ENCODE results near the gene LRATD1. TPM values are rescaled to one million over a fixed set of nuclear protein-coding genes. Genes with fewer than 3 reads are reported as not detected.
A peak's percentile ranks its signal among the peaks of the same experiment; 100 is the strongest.

Gene LRATD1
- total and polyA plus RNA-seq, 4 donors: 3.7 to 23.0 (median 9.0) TPM

DNA sequence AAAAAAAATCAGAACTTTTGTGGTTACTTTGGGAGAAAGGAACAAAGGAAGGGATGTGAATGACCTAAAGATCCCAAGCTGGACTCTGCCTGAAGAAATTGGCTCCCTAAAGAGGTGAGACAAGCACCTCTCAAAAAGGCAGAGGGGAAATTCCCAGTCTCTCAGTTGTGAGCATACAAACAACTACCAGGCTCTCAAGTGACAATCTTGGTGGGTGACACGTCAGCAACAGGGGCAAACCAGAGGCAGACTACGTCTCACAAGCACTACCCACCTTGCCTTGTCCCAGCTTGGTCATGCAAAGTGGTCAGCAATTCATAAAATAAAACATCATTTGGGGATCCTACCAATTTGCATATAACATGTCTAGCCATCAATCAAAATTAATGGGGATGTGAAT is 24.3 kb upstream of the LRATD1 start:
- no peak for DNase-seq
- 69 to 76% methylated on average over 2 of the region's 2 CpGs for WGBS, 2 donors
- no peaks in the 10 kb centered on the region for H3K36me3 ChIP-seq (ENCODE audit: control insufficient read depth in 4 of 4, insufficient read depth in 4 of 4, low read length in 4 of 4)
- H3K27ac ChIP-seq (ENCODE audit: low read depth in 1 of 2, low read length in 1 of 2): no peak overlapping the region
- ATAC-seq (ENCODE audit: insufficient read depth, low FRiP score): no peak
- no peak overlapping the region for H3K9ac ChIP-seq (ENCODE audit: insufficient read depth in 1 of 2, low read length in 2 of 2)
- TF ChIP-seq, protein P1, sequence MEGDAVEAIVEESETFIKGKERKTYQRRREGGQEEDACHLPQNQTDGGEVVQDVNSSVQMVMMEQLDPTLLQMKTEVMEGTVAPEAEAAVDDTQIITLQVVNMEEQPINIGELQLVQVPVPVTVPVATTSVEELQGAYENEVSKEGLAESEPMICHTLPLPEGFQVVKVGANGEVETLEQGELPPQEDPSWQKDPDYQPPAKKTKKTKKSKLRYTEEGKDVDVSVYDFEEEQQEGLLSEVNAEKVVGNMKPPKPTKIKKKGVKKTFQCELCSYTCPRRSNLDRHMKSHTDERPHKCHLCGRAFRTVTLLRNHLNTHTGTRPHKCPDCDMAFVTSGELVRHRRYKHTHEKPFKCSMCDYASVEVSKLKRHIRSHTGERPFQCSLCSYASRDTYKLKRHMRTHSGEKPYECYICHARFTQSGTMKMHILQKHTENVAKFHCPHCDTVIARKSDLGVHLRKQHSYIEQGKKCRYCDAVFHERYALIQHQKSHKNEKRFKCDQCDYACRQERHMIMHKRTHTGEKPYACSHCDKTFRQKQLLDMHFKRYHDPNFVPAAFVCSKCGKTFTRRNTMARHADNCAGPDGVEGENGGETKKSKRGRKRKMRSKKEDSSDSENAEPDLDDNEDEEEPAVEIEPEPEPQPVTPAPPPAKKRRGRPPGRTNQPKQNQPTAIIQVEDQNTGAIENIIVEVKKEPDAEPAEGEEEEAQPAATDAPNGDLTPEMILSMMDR (IDR thresholded peaks at IDR 0.05; ENCODE audit: control extremely low read depth, extremely low read depth): no peak
- H3K4me1 ChIP-seq (ENCODE audit: control insufficient read depth in 5 of 5, insufficient read depth in 5 of 5, low read length in 5 of 5): no peaks in the 10 kb centered on the region
- no peaks in the 10 kb centered on the region for H3K9me3 ChIP-seq (ENCODE audit: control insufficient read depth in 4 of 4, insufficient read depth in 3 of 4, low read length in 3 of 4)
- peaks cover 0 to 4% (median 0%) of the 10 kb centered on the region in 3 donors for H3K27me3 ChIP-seq (ENCODE audit: control insufficient read depth in 3 of 3, insufficient read depth in 3 of 3, low read length in 2 of 3)
- no peak overlapping the region for H3K4me3 ChIP-seq

DNA sequence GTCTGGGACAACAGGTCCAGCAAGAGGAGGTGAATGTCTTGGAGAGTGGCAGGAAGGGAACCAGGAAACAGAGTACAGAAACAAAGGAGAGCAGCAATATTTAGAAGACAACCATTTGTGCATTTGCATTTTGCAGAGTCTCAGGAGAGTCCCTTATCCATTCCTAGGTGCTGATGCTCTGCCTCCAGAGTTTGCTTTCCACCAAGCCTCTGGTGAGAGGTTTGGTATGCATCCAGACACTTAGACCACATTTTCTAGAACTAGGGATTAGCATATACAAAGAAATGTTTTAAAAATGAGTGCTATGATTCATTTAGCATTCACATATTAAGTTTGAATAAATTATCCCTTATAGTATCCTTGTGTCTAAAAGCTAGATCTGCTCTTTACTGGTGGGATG is 18.5 kb upstream of the LRATD1 start:
- Histone ChIP-seq H3K27me3 (ENCODE audit: control insufficient read depth in 3 of 3, insufficient read depth in 3 of 3, low read length in 2 of 3) (peaks cover 0 to 4% (median 0%) of the 10 kb centered on the region in 3 donors), H3K4me1 (ENCODE audit: control insufficient read depth in 5 of 5, insufficient read depth in 5 of 5, low read length in 5 of 5) (no peaks in the 10 kb centered on the region), H3K4me3 (no peak overlapping the region), H3K36me3 (ENCODE audit: control insufficient read depth in 4 of 4, insufficient read depth in 4 of 4, low read length in 4 of 4) (no peaks in the 10 kb centered on the region), H3K9ac (ENCODE audit: insufficient read depth in 1 of 2, low read length in 2 of 2) (no peak overlapping the region), H3K27ac (ENCODE audit: low read depth in 1 of 2, low read length in 1 of 2) (no peak overlapping the region), H3K9me3 (ENCODE audit: control insufficient read depth in 4 of 4, insufficient read depth in 3 of 4, low read length in 3 of 4) (no peaks in the 10 kb centered on the region)
- TF ChIP-seq, protein P1 (IDR thresholded peaks at IDR 0.05; ENCODE audit: control extremely low read depth, extremely low read depth): no peak
- DNase-seq (peak in 1 of 3 donors; percentile 3), ATAC-seq (ENCODE audit: insufficient read depth, low FRiP score) (no peak)

DNA sequence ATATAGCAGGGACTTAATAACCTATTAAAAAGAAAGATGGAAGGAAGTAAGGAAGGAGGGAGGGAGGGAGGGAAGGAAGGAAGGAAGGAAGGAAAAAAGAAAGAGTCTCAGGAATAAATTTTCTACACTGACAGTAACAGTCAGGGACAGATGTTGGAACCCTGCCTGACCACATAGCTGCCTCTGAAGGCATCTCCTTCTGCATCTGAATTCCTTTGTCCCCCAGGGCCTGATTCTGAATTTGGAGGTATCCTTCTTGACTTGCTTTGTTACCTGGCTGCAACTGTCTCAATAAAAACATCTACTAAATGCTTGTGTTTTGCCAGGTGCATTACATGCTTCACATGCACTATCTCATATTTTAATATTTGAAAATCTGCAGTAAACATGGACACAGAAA is 17.4 kb upstream of the LRATD1 start:
- TF ChIP-seq, protein P1 (IDR thresholded peaks at IDR 0.05; ENCODE audit: control extremely low read depth, extremely low read depth): no peak
- no peak for ATAC-seq (ENCODE audit: insufficient read depth, low FRiP score)
- H3K27ac ChIP-seq (ENCODE audit: low read depth in 1 of 2, low read length in 1 of 2): no peak overlapping the region
- no peak overlapping the region for H3K9ac ChIP-seq (ENCODE audit: insufficient read depth in 1 of 2, low read length in 2 of 2)
- no peaks in the 10 kb centered on the region for H3K4me1 ChIP-seq (ENCODE audit: control insufficient read depth in 5 of 5, insufficient read depth in 5 of 5, low read length in 5 of 5)
- no peaks in the 10 kb centered on the region for H3K36me3 ChIP-seq (ENCODE audit: control insufficient read depth in 4 of 4, insufficient read depth in 4 of 4, low read length in 4 of 4)
- no peak for DNase-seq
- no peaks in the 10 kb centered on the region for H3K9me3 ChIP-seq (ENCODE audit: control insufficient read depth in 4 of 4, insufficient read depth in 3 of 4, low read length in 3 of 4)
- H3K4me3 ChIP-seq: no peak overlapping the region
- peaks cover 0 to 4% (median 0%) of the 10 kb centered on the region in 3 donors for H3K27me3 ChIP-seq (ENCODE audit: control insufficient read depth in 3 of 3, insufficient read depth in 3 of 3, low read length in 2 of 3)

DNA sequence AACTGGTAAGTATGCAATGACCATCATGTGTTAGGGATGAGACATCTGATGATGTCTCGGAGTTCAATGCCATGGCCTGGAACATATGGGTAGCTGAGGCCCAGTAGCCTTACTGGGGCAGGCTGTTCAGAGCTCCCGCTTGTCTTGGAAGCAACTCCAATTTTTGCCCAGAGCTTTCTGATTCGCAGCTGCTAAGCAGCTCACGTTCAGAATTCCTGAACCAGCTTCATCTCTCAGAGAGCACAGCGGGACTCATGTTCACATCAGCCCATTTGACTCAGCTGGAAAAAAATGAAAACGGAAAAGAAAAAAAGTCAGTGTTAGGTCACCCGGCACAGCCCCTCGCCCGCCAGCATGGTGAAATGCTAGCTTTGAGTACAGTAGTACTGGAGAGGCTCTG is 16.8 kb upstream of the LRATD1 start:
- Histone ChIP-seq H3K9me3 (ENCODE audit: control insufficient read depth in 4 of 4, insufficient read depth in 3 of 4, low read length in 3 of 4) (no peaks in the 10 kb centered on the region), H3K4me1 (ENCODE audit: control insufficient read depth in 5 of 5, insufficient read depth in 5 of 5, low read length in 5 of 5) (no peaks in the 10 kb centered on the region), H3K4me3 (no peak overlapping the region), H3K27ac (ENCODE audit: low read depth in 1 of 2, low read length in 1 of 2) (no peak overlapping the region), H3K36me3 (ENCODE audit: control insufficient read depth in 4 of 4, insufficient read depth in 4 of 4, low read length in 4 of 4) (no peaks in the 10 kb centered on the region), H3K27me3 (ENCODE audit: control insufficient read depth in 3 of 3, insufficient read depth in 3 of 3, low read length in 2 of 3) (peaks cover 0 to 4% (median 0%) of the 10 kb centered on the region in 3 donors), H3K9ac (ENCODE audit: insufficient read depth in 1 of 2, low read length in 2 of 2) (no peak overlapping the region)
- TF ChIP-seq, protein P1 (IDR thresholded peaks at IDR 0.05; ENCODE audit: control extremely low read depth, extremely low read depth): no peak
- DNase-seq (no peak), ATAC-seq (ENCODE audit: insufficient read depth, low FRiP score) (no peak)
- 93 to 94% methylated on average over 9 of the region's 9 CpGs for WGBS, 2 donors

Measured in lung (tissue), 12 donors.